GM06990 (cell line): ENCODE results near the gene HMOX2.

ENCODE experiments used
- DNase-seq: peaks from one replicate; pipeline ENCODE4 v3.0.0-alpha.2; 2011; ENCODE audit not compliant: insufficient read length; ENCODE audit errors: extremely low read depth
- H3K27me3 ChIP-seq: replicated peaks from 2 replicates; pipeline ENCODE4 v1.6.0; 2011; ENCODE audit warnings: low read length; ENCODE audit not compliant: control insufficient read depth, insufficient read depth
- H3K36me3 ChIP-seq: 2 replicates; pipeline ENCODE4 v1.5.1; 2011; ENCODE audit warnings: low read length; ENCODE audit not compliant: control insufficient read depth, insufficient read depth
- H3K4me3 ChIP-seq: replicated peaks from 2 replicates; pipeline ENCODE4 v1.5.1; 2011; ENCODE audit warnings: low read depth, mild to moderate bottlenecking, control low read depth, low read length
- TF ChIP-seq, protein P1 (sequence below): IDR thresholded peaks from 2 replicates; pipeline ENCODE4 v1.5.1; 2011; ENCODE audit warnings: low read length, control low read depth, mild to moderate bottlenecking, inconsistent platforms; ENCODE audit not compliant: insufficient read depth, poor library complexity, severe bottlenecking

HMOX2 gene

GRCh38 chr16:4488499-4488967 is 12.3 kb downstream of the HMOX2 start:
- no peak for DNase-seq
- TF ChIP-seq, protein P1, sequence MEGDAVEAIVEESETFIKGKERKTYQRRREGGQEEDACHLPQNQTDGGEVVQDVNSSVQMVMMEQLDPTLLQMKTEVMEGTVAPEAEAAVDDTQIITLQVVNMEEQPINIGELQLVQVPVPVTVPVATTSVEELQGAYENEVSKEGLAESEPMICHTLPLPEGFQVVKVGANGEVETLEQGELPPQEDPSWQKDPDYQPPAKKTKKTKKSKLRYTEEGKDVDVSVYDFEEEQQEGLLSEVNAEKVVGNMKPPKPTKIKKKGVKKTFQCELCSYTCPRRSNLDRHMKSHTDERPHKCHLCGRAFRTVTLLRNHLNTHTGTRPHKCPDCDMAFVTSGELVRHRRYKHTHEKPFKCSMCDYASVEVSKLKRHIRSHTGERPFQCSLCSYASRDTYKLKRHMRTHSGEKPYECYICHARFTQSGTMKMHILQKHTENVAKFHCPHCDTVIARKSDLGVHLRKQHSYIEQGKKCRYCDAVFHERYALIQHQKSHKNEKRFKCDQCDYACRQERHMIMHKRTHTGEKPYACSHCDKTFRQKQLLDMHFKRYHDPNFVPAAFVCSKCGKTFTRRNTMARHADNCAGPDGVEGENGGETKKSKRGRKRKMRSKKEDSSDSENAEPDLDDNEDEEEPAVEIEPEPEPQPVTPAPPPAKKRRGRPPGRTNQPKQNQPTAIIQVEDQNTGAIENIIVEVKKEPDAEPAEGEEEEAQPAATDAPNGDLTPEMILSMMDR: no peak
- Histone ChIP-seq H3K27me3 (no peaks in the 10 kb centered on the region), H3K4me3 (no peak overlapping the region), H3K36me3 (peaks cover 5% of the 10 kb centered on the region; the same call in 1 of the 2 replicates)

- DNase-seq: no peak
- Histone ChIP-seq H3K36me3 (peaks cover 5% of the 10 kb centered on the region; the same call in 1 of the 2 replicates), H3K27me3 (no peaks in the 10 kb centered on the region), H3K4me3 (no peak overlapping the region)
- TF ChIP-seq, protein P1: no peak
Measured at GRCh38 chr16:4489030-4489429, 12.8 kb downstream of the HMOX2 start.

- TF ChIP-seq, protein P1: no peak
- no peak overlapping the region for H3K4me3 ChIP-seq
- no peak for DNase-seq
Measured at GRCh38 chr16:4491898-4492297, 15.7 kb downstream of the HMOX2 start.

GRCh38 chr16:4494746-4495490 is 18.7 kb downstream of the HMOX2 start:
- Histone ChIP-seq H3K36me3 (peaks cover 1% of the 10 kb centered on the region; the same call in 1 of the 2 replicates), H3K4me3 (no peak overlapping the region), H3K27me3 (no peaks in the 10 kb centered on the region)
- no peak for DNase-seq
- TF ChIP-seq, protein P1: no peak

More at GRCh38 chr16:4491898-4492297, 15.7 kb downstream of the HMOX2 start:
- Histone ChIP-seq H3K27me3 (no peaks in the 10 kb centered on the region), H3K36me3 (no peaks in the 10 kb centered on the region; the same call in 1 of the 2 replicates)

DNA sequence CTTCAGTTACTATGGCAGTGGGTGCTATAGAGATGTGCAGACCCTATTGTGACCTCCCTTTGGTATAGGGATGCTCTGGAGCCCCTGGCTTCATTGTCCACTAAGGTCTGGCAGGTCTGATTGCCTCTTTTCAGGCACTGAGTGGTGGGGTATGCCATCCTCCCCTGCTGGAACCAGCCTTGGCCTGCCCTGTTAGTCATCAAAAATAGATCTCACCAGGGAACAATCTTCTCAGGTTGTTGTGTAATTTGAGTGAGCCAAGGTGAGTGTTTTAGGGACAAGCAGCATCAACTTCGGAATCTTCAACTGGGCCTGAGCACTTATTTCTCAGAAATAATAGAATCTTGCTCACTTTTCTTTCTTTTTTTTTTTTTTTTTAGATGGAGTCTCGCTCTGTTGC is 19.6 kb downstream of the HMOX2 start:
- Histone ChIP-seq H3K4me3 (no peak overlapping the region), H3K36me3 (0 out of 2 replicates have a peak, but pooled peaks cover 1% of the 10 kb centered on the region), H3K27me3 (no peaks in the 10 kb centered on the region)
- TF ChIP-seq, protein P1: no peak
- no peak for DNase-seq
